ENCODE results near the gene ATP2B1.
"Not testable (repeated sequence)": the region's sequence is repeated elsewhere in the genome, so short reads cannot be mapped to it uniquely, and the experiment has no call there.

ATP2B1 gene

DNA sequence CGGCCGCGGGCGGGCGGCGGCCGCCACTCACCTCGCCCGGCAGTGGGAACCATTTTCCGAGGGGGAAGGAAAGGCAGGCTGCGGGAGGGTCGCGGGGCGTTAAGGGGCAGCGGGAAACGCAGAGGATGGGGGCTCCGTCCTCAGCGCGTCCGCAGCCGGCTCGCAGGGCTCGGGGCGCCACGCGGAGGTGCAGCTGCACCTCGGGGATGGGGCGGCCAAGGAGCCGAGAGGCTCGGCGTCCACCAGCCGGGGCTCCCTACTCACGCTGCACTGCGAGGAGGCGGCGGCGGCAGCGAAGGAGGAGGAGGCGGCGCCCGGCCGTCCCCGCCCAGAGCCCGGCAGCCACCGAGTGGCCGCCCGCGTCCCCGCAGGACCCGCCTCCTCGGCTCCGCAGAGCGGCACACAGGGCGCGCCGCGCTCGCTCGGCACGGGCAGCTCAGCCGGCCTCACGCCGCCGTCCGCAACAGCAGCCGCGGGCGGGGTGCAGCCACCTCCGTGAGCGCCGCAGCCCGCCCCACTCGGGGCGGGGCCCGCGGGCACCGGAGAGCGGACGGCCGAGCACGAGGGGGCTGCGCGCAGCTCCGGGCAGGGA lies at the start of gene ATP2B1:
Gene ATP2B1, minus strand, starts transcription at position 274 of the 592 bp plus-strand sequence. CDS start 52,952 bp downstream, outside the sequence.
- DNase-seq = peak; percentile 64

DNA sequence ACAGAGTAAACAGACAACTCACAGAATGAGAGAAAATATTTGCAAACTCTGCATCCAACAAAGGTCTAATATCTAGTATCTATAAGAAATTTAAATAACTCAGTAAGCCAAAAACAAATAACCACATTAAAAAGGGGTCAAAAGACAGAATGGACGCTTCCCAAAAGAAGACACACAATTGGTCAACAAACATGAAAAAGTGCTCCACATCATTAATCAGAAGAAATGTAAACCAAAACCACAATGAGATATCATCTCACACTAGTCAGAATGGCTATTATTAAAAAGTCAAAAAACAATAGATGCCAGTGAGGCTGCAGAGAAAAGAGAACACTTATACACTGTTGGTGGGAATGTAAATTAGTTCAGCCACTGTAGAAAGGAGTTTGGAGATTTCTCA lies 49.3 kb upstream of the ATP2B1 start:
- DNase-seq = not testable (repeated sequence)

DNA sequence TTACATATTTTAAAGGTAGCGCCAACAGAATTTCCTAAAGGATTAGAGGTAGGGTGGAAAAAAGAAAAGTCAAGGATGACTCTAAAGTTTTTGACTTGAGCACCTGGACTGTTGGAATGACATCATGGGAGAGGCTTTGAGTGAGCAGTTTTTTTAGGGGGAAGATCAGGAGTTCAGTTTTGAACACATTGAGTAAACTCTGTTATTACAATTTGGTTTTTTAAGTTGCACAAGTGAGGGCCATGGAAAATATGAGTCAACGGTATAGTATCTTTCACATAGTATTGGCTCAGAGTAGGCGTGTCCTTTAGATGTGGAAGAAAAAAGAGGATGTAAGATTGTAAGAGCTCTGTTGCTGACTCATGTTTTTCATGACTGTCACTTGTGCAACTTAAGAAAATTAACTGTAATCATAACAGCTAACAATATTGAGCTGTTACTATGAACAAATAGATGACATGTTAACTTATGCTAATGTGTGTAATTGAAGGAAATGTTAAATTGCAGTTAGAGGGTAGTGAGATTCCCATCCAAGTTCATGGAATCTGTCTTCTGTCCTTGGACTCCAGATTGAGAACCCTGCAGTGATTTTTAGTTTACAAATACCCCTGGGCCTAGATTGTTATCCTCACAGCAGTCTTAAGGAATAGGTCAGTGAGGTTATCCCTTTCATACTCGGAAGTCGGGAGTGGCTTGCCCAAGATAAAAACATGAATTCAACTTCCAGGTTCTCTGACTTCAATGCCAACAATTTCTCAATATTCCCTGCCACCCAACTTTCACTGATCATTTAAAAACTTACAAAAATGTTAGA lies 48.2 kb upstream of the ATP2B1 start:
- DNase-seq = no peak

DNA sequence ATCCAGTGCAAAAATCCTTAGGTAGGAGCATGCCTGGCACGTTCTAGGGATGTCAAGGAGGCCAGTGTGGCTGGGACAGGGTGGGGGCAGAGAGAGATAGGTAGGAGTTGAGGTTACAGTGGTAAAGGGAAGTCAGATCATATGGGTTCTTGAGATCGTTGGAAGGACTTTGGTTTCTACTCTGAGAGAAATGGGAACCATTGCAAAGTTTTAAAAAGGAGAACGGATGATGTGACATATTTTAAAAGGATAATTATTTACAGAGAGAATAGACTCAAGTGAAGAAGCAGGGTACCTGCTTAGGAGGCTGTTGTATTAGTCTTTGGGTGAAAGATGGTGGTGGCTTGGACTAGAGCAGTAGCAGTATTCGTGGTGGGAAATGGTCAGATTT lies 47.6 kb upstream of the ATP2B1 start:
- no peak for DNase-seq

DNA sequence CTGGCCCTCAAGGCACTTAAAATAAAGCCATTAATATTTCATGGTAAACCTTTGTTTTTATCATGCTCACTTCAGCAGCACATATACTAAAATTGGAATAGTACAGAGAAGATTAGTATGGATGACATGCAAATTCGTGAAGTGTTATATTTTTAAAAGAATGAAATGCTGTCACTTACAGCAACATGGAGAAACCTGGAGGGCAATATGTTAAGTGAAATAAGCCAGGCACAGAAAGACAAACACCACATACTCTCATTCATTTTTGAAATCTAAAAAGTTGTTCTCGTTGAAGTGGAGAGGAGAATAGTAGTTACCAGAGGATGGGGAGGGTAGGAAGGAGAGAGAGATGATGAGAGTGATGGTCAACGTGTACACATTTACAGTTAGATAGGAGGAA lies 45.4 kb upstream of the ATP2B1 start:
- no peak for DNase-seq

DNA sequence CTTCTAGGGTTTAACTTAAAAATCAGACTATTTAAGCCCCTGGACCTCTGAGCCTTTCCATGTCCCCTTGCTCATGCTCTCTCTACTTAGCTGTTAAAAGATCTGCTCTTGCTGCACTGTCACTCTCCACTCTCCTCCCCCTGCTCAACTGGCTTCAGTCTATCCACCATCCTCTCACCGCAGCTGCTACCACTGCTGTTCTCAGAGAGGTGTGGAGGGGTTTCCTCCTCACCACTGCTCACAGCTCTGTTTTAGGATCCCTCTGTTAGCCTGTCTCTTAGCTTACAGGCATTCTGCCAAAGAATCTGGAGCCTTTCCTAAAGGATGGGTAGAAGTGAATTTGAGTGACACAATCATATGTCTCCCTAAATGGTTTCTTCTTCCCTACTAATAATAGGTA lies 43.7 kb upstream of the ATP2B1 start:
- no peak for DNase-seq

DNA sequence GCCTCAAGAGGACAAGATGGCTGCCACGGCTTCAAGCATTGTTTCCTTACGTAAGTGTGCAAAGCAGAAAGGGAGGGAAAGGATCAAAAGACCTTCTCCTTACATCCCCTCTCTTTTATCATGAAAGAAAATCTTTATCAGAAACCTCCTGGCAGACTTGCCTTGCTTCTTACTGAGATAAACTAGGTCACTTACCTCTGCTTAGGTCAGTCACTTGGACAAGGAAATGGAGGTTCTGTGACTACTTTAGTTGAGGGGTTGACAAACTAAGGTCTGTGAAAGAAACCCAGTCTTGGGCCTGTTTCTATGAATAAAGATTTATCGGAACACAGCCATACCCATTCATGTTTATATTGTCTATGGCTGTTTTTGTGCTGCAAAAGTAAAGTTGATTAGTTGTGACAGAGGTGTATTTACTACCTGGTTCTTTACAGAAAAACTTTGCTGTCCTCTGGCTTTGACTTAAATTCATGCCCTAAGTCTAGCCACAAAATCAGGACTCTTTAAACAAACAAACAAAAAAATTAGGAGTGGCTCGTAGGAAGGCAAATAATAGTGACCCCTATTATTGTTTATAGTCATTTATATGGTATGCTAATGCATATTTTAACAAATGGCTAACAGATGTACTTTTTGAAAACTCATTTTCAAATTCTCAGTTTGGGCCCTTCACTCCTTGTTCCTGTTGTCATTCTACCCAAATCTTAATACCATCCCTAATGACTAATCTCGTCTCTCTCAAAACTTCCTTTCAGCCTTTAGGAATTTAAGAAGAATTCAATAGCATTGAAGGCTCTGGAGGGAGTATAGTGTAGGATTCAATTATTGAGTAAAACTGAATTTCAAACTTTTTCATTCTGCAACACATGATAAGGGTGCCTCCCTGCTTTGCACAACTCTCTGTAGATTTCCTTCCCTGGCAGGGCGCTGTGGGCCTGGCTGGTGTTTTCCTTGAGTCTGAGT lies 42.0 kb upstream of the ATP2B1 start:
- no peak for DNase-seq

DNA sequence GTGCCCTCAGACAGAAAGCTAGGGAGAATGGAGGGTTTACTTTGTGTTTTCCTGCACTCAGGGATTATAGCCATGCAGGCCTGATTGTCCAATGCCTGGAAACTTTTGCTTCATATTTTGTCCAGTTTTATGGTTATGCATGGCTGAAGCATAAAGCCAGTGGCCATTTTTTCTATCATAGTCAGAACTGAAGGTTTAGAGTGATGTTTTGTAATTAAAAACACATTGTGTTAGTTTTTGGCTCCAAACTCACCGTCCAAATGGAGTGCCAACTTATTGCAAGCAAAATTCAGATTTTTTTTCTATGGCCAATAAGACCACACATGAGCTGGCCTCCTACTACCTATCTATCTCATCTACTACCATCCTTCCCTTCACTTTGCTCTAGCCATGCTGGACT lies 40.2 kb upstream of the ATP2B1 start:
- no peak for DNase-seq

DNA sequence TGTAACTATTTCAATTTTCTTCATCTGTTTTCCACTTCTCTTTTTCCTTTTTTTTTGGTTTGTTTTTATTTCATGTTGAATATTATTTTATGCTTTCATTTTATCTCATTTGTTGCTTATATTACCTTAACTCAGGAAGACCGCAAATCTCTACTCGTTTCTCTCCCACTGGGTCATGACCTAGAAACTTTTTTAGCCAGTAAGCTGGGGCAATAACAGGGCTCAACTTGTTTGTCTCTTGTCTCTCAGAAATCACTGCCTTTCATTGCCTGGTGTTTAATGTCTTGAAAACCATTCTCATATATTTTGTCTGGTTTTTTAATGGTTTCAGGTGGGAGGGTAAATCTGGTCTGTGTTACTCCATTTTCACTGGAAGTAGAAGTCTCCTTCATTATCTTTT lies 36.6 kb upstream of the ATP2B1 start:
- DNase-seq = no peak

DNA sequence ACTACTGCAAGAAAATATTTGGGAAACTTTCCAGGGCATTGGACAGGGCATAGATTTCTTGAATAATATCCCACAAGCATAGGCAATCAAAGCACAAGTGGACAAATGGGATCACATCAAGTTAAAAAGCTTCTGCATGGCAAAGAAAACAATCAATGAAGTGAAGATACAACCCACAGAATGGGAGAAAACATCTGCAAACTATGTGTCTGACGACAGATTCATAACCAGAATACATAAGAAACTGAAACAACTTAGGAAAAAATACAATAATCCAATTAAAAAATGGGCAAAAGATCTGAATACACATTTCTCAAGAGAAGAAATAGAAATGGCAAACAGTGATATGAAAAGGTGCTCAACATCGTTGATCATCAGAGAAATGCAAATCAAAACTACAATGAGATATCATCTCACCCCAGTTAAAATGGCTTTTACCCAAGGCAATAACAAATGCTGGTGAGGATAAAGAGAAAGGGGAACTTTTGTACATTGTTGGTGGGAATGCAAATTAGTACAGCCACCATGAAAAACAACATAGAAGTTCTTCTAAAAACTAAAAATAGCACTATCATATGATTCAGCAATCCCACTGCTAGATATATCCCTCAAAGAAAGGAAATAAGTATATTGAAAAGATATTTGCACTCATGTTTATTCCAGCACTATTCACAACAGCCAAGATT lies 33.8 kb upstream of the ATP2B1 start:
- no peak for DNase-seq

DNA sequence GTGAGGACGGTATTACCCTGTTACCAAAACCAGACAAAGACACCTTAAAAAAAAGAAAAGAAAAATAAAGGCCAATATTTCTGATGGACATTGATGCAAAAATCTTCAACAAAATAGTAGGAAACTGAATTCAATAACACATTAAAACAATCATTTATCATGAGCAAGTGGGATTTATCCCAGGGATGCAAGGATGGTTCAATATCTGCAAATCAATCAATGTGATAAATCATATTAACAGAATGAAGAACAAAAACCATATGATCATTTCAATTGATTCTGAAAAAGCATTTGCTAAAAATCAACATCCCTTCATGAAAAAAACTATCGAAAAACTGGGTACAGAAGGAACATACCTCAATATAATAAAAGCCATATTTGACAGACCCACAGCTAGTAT lies 32.3 kb upstream of the ATP2B1 start:
- DNase-seq = no peak

DNA sequence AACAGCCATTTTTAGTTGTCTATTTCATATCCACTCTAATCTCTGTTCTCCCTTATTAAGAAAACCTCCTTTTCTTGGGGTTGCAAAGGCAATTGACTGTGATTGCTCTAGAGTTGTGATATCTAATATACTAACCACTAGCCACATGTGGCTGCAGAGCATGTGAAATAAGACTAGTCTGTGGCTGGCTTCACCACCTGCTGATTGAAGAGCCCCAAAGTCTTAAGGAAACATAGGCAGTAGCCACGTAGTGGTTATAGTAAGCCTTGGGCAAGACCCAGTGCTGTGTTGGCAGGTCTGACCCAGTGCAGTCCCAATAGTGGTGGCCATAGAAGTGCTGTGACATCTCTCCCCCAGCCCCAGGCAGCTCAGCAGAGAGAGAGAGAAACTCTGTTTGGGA lies 28.4 kb upstream of the ATP2B1 start:
- no peak for DNase-seq

DNA sequence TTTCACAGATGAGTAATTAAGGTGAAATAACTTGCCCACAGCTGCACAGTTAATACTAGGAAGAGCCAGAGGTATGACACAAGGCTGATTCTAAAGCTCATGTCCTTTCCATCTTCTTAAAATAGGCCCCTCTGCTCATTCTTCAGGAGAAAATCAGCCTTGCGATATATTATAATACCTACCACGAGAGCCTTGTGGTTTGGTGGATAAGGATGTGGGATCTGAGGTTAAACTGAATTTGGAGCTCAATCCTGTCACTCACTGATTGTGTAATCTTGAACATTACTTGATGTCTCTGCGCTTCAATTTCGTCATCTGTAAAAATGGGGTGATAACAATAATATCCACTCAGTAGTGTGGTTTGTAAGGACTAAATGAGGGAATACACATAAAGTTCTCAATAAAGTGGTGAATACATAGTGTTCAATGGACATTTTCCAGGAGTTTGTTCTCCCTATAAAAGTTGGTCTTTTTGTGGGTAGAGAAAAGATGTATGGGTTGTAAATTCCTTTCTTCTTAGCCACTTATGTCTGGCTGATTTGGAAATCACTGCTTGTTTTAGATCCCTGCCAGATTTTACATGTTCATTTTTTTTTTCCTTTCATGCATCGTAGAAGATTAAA lies 25.1 kb upstream of the ATP2B1 start:
- DNase-seq = no peak

DNA sequence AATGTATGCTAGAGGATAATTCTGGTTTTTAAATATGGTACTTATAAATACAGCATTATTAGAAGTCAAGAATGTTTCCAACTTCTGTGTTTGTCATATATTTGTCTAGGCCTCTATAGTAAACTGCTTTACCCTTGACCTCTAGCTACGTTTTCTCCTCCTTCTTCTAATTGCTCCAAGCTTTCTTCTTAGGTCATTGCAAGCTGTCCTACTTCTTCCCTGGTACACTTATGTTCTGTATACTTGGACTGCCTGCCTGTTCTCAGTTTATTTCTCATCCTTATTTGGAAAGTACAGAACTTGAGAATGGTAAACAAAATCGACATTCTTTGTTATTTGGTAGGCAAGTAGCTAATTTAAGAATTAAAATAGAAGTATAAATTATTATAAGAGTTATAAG lies 23.9 kb upstream of the ATP2B1 start:
- DNase-seq = no peak

DNA sequence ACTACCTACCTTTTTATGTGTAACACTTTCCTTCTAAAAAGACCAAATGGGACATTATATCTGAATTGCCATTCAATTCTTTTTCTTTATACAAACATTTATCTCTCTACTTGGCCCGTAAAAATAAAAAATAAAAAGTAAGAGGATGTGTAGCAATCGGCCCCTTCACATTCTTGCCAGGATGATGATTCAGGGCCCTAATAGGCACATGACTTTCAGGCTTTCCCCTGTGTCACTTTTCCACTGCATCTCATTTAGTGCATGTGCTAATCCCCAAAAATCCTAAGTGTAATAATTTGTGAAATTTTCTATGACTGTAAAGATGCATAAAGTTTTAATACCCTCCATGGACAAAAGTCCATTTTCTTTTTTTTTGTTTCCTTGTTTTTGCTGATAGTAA lies 23.0 kb upstream of the ATP2B1 start:
- DNase-seq = no peak

DNA sequence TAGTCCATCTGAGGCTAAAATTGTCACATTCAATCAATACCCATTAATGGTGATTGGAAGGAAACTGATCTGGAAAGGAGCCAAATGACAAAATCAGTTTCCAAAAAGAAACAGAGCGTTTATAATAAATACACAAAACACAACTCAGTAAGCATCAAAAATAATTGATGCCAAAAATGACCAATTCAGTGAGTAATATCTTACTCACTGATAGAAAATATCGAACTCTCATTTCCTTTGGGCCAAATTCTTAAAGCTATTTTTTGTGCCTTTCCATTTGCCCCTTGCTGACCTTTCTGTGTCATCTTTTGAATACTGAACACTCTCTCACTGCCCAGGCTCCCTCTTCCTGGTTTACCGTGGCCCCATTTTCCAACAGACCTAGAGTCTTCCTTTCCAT lies 22.5 kb upstream of the ATP2B1 start:
- no peak for DNase-seq

DNA sequence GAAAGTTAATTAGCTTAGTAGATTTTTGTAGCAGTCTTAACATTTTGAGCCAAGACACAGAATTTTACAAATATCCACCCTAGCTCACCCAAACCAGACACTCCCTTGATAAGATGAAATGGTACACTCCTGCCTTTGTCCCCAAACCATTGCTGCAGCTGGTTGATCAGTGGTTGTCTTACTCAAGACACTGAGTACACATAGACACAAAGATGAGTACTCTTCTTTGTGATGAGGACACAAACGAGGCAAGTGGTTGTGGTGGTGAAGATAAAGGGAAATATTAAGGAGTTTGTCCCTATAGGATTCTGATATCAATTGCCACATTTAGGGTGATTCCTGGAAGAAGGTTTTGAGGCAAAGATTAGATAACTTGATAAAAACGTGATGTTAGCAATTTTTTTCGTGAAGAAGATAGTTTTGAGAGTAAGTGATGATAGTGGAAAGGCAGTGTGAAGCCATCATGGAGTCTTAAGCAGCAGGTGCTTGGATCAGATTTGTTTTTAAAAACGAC lies 21.4 kb upstream of the ATP2B1 start:
- DNase-seq = no peak

DNA sequence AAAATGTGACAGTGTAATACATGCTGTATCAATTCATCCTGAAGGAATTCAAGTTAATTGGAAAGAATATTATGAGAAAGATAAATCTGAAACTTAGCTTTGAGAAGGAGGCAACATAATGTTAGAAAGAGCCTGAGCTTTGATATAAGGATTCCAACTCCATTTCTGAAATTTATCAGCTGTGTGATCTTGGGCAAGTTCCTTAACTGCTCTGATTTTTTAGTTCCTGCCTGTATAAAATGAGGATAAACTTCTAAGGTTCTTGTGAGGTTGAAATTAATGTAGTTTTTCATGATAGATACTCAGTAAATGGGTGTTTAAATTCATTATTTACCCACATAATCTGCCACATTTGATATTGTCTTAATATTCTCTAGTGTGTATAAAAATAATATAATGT lies 14.6 kb upstream of the ATP2B1 start:
- no peak for DNase-seq

DNA sequence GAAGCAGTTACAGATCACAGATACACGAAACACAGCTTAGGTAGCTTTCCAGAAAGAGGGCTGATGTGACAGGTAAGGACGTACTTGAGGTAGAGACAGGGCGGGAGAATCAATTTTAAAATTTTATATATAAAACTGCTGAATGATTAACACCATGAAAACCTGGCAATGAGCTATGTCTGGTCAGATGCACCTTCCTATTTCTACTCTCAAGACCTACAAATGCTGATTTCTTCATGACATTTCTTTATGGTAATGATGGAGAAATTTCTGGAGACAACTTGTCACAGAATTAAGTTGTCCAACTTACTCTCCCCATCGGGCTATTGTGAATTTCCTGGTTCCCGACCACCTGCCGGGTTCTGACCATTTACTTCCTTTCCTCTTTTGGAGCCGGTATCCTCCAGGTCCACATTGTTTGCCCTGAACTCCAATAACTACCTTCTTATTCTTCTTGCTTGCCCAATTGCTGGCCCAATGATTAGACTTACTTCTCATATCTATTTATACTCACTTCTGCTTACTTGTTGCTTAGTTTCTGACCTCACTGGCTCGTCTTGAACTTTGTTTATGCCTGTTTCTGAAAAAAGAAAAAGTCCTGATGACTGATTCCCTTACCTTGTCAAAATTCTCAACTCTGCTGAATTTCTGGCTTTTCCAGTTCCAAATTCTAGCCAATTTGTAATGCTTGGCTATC lies 12.8 kb upstream of the ATP2B1 start:
- DNase-seq = no peak

DNA sequence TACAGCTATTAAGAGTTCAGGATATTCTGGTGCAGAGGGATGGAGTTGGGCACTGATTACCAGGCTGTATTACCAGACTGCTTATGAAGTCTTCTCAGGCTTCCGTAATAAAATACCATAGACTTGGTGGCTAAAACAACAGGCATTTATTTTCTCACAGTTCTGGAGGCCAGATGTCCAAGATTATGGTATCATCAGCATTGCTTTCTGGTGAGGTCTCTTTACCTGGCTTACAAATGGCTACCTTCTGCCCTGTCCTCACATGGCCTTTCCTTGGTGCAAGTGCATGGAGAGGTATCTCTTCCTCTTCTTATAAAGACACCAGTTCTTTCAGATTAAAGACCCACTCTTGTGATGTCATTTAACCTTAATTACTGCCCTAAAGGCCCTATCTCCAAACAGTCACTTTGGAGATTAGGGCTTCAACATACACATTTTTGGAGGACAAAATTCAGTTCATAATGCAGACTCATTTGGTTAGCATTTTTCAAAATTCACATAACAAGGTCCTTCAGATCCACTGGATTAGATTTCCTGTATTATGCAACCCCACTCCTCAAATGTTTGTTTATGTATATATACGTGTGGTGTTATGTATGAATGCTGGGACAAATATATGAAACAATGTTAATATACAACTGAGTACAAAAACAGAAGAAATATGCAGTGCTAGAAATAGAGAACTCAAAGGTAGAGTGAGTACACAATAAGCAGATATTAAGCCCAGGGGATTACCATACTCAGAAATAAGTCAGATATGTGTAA lies 9.3 kb upstream of the ATP2B1 start:
- DNase-seq = no peak

DNA sequence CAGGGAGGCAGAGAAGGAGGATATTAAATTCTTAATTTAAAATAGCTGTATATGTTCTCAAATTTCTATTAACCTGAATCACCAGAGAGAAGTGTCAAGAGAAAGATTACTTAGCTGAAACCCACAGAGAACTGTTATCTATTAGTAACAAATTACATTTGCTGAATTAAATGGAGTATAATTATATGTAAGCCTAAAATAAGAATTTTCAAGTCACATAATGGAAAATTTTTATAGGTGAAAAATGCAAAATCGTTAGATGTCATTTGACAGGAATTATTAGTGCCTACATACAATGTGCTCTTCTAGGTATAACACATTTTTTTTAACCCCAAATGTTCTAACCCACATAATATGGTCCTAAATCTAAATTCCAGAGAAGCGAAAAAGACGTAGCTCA lies 4.1 kb upstream of the ATP2B1 start:
- no peak for DNase-seq
